Right atrium auricular region (tissue), 2 donors: ENCODE results near the gene DPYSL5. TPM values are rescaled to one million over a fixed set of nuclear protein-coding genes. Genes with fewer than 3 reads are reported as not detected.

Experiments used
- DNase-seq: peaks from one replicate; pipeline ENCODE4 v3.0.0-alpha.2; 2019; ENCODE audit warnings: low spot score
- H3K27ac ChIP-seq, 2 donors: fragments of 200-600 bp; sonication (generic); 1 replicate in 1 of 2; 2 replicates in 1 of 2; pipeline ENCODE4 v1.5.1; 2016 to 2019
- H3K27me3 ChIP-seq, 2 donors: fragments of 200-600 bp; sonication (generic); one replicate each; pipeline versions ENCODE4 v1.5.1 to v1.6.0; 2017 to 2019
- H3K36me3 ChIP-seq: fragments of 200-600 bp; sonication (generic); one replicate; pipeline ENCODE4 v1.5.1; 2016
- H3K4me1 ChIP-seq, 2 donors: fragments of 200-600 bp; sonication (generic); one replicate each; pipeline versions ENCODE4 v1.5.1 to v1.6.0; 2017 to 2019
- H3K4me3 ChIP-seq, 2 donors: fragments of 200-600 bp; sonication (generic); 1 replicate in 1 of 2; 2 replicates in 1 of 2; pipeline ENCODE4 v1.5.1; 2017 to 2019; ENCODE audit warnings: mild to moderate bottlenecking in 1 of 2, moderate library complexity in 1 of 2
- H3K9me3 ChIP-seq, 2 donors: fragments of 200-600 bp; sonication (generic); one replicate each; pipeline ENCODE4 v1.5.1; 2019
- total RNA-seq, 2 donors: library from RNA; depleted of rRNA; stranded (reverse); fragments of >200 nt; gene quantifications; one replicate each; pipeline ENCODE4 v1.1.0, GENCODE V29; 2016
- TF ChIP-seq, protein P1 (sequence below), 2 donors: fragments of 200-600 bp; sonication (generic); IDR thresholded peaks; one replicate each; pipeline ENCODE4 v1.5.1; 2019; ENCODE audit warnings: antibody characterized with exemption in 2 of 2

DPYSL5 gene
- total RNA-seq, 2 donors from 2014 or later, result 0.12 TPM; not detected in 1

DNA sequence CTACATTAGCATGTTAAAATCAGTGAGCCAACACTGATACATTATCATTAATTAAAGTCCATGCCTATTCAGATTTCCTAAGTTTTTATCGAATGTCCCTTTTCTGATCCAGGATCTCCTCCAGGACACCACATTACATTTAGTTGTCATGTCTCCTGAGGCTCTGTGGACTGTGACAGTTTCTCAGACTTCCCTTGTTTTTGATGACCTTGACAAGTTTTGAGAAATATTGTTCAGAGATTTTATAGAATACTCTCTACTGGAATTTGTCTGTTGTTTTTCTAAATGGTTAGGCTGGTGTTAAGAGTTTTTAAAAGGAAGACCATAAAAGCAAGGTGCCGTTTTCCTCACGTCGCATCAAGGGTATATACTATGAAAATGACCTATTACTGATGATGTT, 106.2 kb downstream of the DPYSL5 start:
- TF ChIP-seq, protein P1, sequence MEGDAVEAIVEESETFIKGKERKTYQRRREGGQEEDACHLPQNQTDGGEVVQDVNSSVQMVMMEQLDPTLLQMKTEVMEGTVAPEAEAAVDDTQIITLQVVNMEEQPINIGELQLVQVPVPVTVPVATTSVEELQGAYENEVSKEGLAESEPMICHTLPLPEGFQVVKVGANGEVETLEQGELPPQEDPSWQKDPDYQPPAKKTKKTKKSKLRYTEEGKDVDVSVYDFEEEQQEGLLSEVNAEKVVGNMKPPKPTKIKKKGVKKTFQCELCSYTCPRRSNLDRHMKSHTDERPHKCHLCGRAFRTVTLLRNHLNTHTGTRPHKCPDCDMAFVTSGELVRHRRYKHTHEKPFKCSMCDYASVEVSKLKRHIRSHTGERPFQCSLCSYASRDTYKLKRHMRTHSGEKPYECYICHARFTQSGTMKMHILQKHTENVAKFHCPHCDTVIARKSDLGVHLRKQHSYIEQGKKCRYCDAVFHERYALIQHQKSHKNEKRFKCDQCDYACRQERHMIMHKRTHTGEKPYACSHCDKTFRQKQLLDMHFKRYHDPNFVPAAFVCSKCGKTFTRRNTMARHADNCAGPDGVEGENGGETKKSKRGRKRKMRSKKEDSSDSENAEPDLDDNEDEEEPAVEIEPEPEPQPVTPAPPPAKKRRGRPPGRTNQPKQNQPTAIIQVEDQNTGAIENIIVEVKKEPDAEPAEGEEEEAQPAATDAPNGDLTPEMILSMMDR (IDR thresholded peaks at IDR 0.05), result no peak
- H3K27ac ChIP-seq, result no peak overlapping the region
- H3K4me3 ChIP-seq, result no peak overlapping the region
- H3K36me3 ChIP-seq, result no peaks in the 10 kb centered on the region
- DNase-seq, result no peak
- no peaks in the 10 kb centered on the region for H3K9me3 ChIP-seq
- H3K27me3 ChIP-seq, result no peaks in the 10 kb centered on the region
- H3K4me1 ChIP-seq, result no peaks in the 10 kb centered on the region

- DNase-seq, result no peak
- Histone ChIP-seq H3K4me3 (no peak overlapping the region), H3K9me3 (no peaks in the 10 kb centered on the region), H3K36me3 (no peaks in the 10 kb centered on the region), H3K4me1 (peaks cover 0 to 6% of the 10 kb centered on the region in 2 donors), H3K27me3 (no peaks in the 10 kb centered on the region), H3K27ac (no peak overlapping the region)
- TF ChIP-seq, protein P1 (IDR thresholded peaks at IDR 0.05), result no peak
Observed at GRCh38 chr2:26957041-26957440, 109.1 kb downstream of the DPYSL5 start.

DNA sequence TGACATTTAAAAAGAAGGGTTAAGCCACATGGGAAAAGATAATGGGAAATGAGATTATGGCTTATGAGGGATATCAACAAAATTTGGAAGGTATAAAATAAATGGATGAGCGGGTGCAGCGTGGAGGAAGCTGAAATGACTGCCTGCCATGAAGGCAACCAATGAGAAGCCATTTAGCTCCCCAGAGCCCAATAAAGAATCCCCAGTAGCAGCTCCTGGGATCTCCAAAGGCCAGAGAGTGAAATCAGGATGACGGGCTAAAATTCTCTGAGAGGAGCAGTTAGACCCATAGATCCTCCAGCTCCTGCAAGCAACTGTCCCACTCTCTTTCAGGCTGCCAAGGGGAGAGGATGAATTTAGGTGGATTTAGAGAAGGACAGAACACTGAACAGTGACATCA, 109.6 kb downstream of the DPYSL5 start:
- Histone ChIP-seq H3K4me3 (no peak overlapping the region), H3K36me3 (no peaks in the 10 kb centered on the region), H3K9me3 (no peaks in the 10 kb centered on the region), H3K27me3 (no peaks in the 10 kb centered on the region), H3K4me1 (peaks cover 0 to 6% of the 10 kb centered on the region in 2 donors), H3K27ac (no peak overlapping the region)
- TF ChIP-seq, protein P1 (IDR thresholded peaks at IDR 0.05), result no peak
- no peak for DNase-seq

GRCh38 chr2:26959331-26959730, 111.4 kb downstream of the DPYSL5 start:
- Histone ChIP-seq H3K27me3 (no peaks in the 10 kb centered on the region), H3K9me3 (no peaks in the 10 kb centered on the region), H3K4me3 (no peak overlapping the region), H3K36me3 (no peaks in the 10 kb centered on the region), H3K4me1 (peaks cover 0 to 6% of the 10 kb centered on the region in 2 donors), H3K27ac (no peak overlapping the region)
- TF ChIP-seq, protein P1 (IDR thresholded peaks at IDR 0.05), result no peak
- no peak for DNase-seq

DNA sequence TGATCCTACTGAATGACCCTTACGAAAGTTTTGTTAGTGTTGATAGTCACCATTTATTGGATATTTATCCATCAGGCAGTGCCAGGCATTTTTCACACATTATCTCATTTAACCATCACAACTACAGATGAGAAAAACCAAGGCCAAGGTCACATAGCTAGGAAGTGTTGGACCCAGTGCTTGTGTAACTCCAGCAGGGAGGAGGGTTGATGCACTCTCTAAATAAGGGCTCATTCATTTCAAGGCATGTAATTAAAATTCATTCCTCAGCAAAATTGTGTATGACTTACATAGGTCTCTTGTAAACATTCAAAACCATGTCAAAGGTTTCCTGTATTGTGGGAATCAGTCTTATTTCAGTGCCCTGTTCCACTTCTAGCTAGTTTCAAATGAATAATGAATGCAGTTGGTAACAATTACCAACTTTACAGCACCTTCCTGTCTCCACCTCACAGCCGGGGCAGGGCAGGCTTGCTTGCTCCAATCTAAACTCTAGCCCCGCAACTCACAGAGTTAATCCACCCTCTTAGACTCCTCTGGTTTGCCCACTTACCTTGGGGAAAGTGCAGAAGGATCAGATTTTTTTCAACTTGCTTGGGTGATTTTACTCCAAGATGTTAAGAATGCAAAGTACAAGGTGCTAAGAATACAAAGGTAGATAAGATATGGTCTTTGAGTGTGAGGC, 116.7 kb downstream of the DPYSL5 start:
- Histone ChIP-seq H3K36me3 (no peaks in the 10 kb centered on the region), H3K9me3 (no peaks in the 10 kb centered on the region), H3K4me3 (no peak overlapping the region), H3K27me3 (no peaks in the 10 kb centered on the region), H3K27ac (no peak overlapping the region), H3K4me1 (peaks cover 0 to 6% of the 10 kb centered on the region in 2 donors)
- no peak for DNase-seq
- TF ChIP-seq, protein P1 (IDR thresholded peaks at IDR 0.05), result no peak

- H3K4me3 ChIP-seq, result no peak overlapping the region
- no peaks in the 10 kb centered on the region for H3K27me3 ChIP-seq
- no peak for DNase-seq
- H3K36me3 ChIP-seq, result no peaks in the 10 kb centered on the region
- H3K9me3 ChIP-seq, result no peaks in the 10 kb centered on the region
- TF ChIP-seq, protein P1 (IDR thresholded peaks at IDR 0.05), result no peak
- peaks cover 0 to 28% of the 10 kb centered on the region in 2 donors for H3K4me1 ChIP-seq
- no peak overlapping the region for H3K27ac ChIP-seq
Observed at GRCh38 chr2:26968001-26968400, 120.1 kb downstream of the DPYSL5 start.
